ENCODE measurements around the gene GAGE1.
"Not testable (repeated sequence)": the region's sequence is repeated elsewhere in the genome, so short reads cannot be mapped to it uniquely, and the experiment has no call there.

- not testable (repeated sequence) for TF ChIP-seq CTCF (conservative IDR thresholded peaks at IDR 0.05; ENCODE audit: low read depth, low read length); EZH2 (IDR thresholded peaks at IDR 0.05; ENCODE audit: borderline replicate concordance, low read depth, low read length, poor library complexity, severe bottlenecking)
Observed at GRCh38 chrX:49589769-49590478, 8.9 kb upstream of the GAGE1 start.

All from A673 (cell line).